BLaER1 (cell line): ENCODE measurements around the gene ALAS1.
"Not testable (repeated sequence)": the region's sequence is repeated elsewhere in the genome, so short reads cannot be mapped to it uniquely, and the experiment has no call there.

Experiments used
- H3K27ac ChIP-seq: shearing (Covaris generic); formaldehyde crosslinking; 2 replicates; pipeline ENCODE4 v1.8.1; 2022
- H3K27me3 ChIP-seq: shearing (Covaris generic); formaldehyde crosslinking; 2 replicates; pipeline ENCODE4 v1.8.1; 2022
- H3K36me3 ChIP-seq: shearing (Covaris generic); formaldehyde crosslinking; 2 replicates; pipeline ENCODE4 v1.8.1; 2022
- H3K4me1 ChIP-seq: shearing (Covaris generic); formaldehyde crosslinking; 2 replicates; pipeline ENCODE4 v1.8.1; 2022
- H3K4me2 ChIP-seq: shearing (Covaris generic); formaldehyde crosslinking; 2 replicates; pipeline ENCODE4 v1.8.1; 2022
- H3K4me3 ChIP-seq: shearing (Covaris generic); formaldehyde crosslinking; 2 replicates; pipeline ENCODE4 v1.8.1; 2022
- H3K9ac ChIP-seq: shearing (Covaris generic); formaldehyde crosslinking; 2 replicates; pipeline ENCODE4 v1.8.1; 2022
- H3K9me3 ChIP-seq: shearing (Covaris generic); formaldehyde crosslinking; 2 replicates; pipeline ENCODE4 v1.8.1; 2022
- H4K20me1 ChIP-seq: shearing (Covaris generic); formaldehyde crosslinking; 2 replicates; pipeline ENCODE4 v1.8.1; 2022
- Cebpa-rat ChIP-seq: shearing (Covaris generic); IDR thresholded peaks from 2 replicates; pipeline ENCODE4 v1.8.1; 2022

Gene ALAS1

GRCh38 chr3:52159503-52159902, 38.5 kb upstream of the ALAS1 start:
- no peaks in the 10 kb centered on the region for H3K27me3 ChIP-seq
- H3K9me3 ChIP-seq: peaks cover 25% of the 10 kb centered on the region
- no peaks in the 10 kb centered on the region for H3K36me3 ChIP-seq
- H4K20me1 ChIP-seq: no peaks in the 10 kb centered on the region
- H3K4me2 ChIP-seq: no peak overlapping the region
- no peak overlapping the region for H3K9ac ChIP-seq
- no peak overlapping the region for H3K27ac ChIP-seq
- H3K4me3 ChIP-seq: no peak overlapping the region
- TF ChIP-seq Cebpa-rat: no peak
- H3K4me1 ChIP-seq: peaks cover 8% of the 10 kb centered on the region; the same call in 1 of the 2 replicates

- Histone ChIP-seq H4K20me1 (no peaks in the 10 kb centered on the region), H3K4me2 (no peak overlapping the region), H3K9ac (no peak overlapping the region), H3K36me3 (no peaks in the 10 kb centered on the region), H3K4me3 (no peak overlapping the region), H3K4me1 (no peaks in the 10 kb centered on the region), H3K27ac (no peak overlapping the region), H3K27me3 (no peaks in the 10 kb centered on the region), H3K9me3 (peaks cover 33% of the 10 kb centered on the region)
- no peak for TF ChIP-seq Cebpa-rat
Measured at GRCh38 chr3:52162250-52162872, 35.6 kb upstream of the ALAS1 start.

GRCh38 chr3:52167240-52167639, 30.7 kb upstream of the ALAS1 start:
- no peak overlapping the region for H3K4me2 ChIP-seq
- no peak overlapping the region for H3K9ac ChIP-seq
- no peak for TF ChIP-seq Cebpa-rat
- H3K4me3 ChIP-seq: no peak overlapping the region
- H3K27ac ChIP-seq: no peak overlapping the region
- no peaks in the 10 kb centered on the region for H3K27me3 ChIP-seq
- H3K4me1 ChIP-seq: no peaks in the 10 kb centered on the region
- peaks cover 31% of the 10 kb centered on the region for H3K9me3 ChIP-seq
- no peaks in the 10 kb centered on the region for H3K36me3 ChIP-seq
- H4K20me1 ChIP-seq: no peaks in the 10 kb centered on the region

GRCh38 chr3:52170217-52170616, 27.7 kb upstream of the ALAS1 start:
- H3K36me3 ChIP-seq, H3K4me2 ChIP-seq, H3K27ac ChIP-seq, H3K9me3 ChIP-seq, H3K4me3 ChIP-seq, H3K9ac ChIP-seq, H4K20me1 ChIP-seq, H3K27me3 ChIP-seq, H3K4me1 ChIP-seq: not testable (repeated sequence)

- Histone ChIP-seq H3K27me3 (no peaks in the 10 kb centered on the region), H3K9me3 (no peaks in the 10 kb centered on the region), H3K9ac (no peak overlapping the region), H3K4me1 (peaks cover 11% of the 10 kb centered on the region), H3K27ac (no peak overlapping the region), H4K20me1 (no peaks in the 10 kb centered on the region), H3K4me2 (no peak overlapping the region), H3K36me3 (no peaks in the 10 kb centered on the region), H3K4me3 (no peak overlapping the region)
- TF ChIP-seq Cebpa-rat: no peak
Measured at GRCh38 chr3:52171514-52172261, 26.3 kb upstream of the ALAS1 start.

GRCh38 chr3:52172262-52172757, 25.6 kb upstream of the ALAS1 start:
- H3K4me2 ChIP-seq: no peak overlapping the region
- no peaks in the 10 kb centered on the region for H3K27me3 ChIP-seq
- H3K36me3 ChIP-seq: no peaks in the 10 kb centered on the region
- no peak overlapping the region for H3K4me3 ChIP-seq
- no peaks in the 10 kb centered on the region for H3K9me3 ChIP-seq
- H3K4me1 ChIP-seq: peaks cover 17% of the 10 kb centered on the region
- H3K9ac ChIP-seq: no peak overlapping the region
- H4K20me1 ChIP-seq: no peaks in the 10 kb centered on the region
- TF ChIP-seq Cebpa-rat: no peak
- no peak overlapping the region for H3K27ac ChIP-seq

- Histone ChIP-seq H3K4me2 (no peak overlapping the region), H3K27ac (no peak overlapping the region), H3K9me3 (no peaks in the 10 kb centered on the region), H3K4me3 (no peak overlapping the region), H3K9ac (no peak overlapping the region), H3K27me3 (no peaks in the 10 kb centered on the region), H3K4me1 (peaks cover 21% of the 10 kb centered on the region), H3K36me3 (no peaks in the 10 kb centered on the region), H4K20me1 (no peaks in the 10 kb centered on the region)
- TF ChIP-seq Cebpa-rat: no peak
Measured at GRCh38 chr3:52173101-52173500, 24.9 kb upstream of the ALAS1 start.

- H3K27me3 ChIP-seq: no peaks in the 10 kb centered on the region
- H3K27ac ChIP-seq: no peak overlapping the region
- no peak overlapping the region for H3K4me3 ChIP-seq
- H3K36me3 ChIP-seq: no peaks in the 10 kb centered on the region
- peaks cover 21% of the 10 kb centered on the region for H3K4me1 ChIP-seq
- no peak overlapping the region for H3K4me2 ChIP-seq
- H3K9me3 ChIP-seq: no peaks in the 10 kb centered on the region
- H3K9ac ChIP-seq: no peak overlapping the region
- H4K20me1 ChIP-seq: no peaks in the 10 kb centered on the region
- TF ChIP-seq Cebpa-rat: no peak
Measured at GRCh38 chr3:52174896-52175295, 23.1 kb upstream of the ALAS1 start.

- TF ChIP-seq Cebpa-rat: no peak
- no peaks in the 10 kb centered on the region for H4K20me1 ChIP-seq
- peak overlapping the region; percentile 24; the same call in 1 of the 2 replicates for H3K9ac ChIP-seq
- H3K27me3 ChIP-seq: no peaks in the 10 kb centered on the region
- no peak overlapping the region for H3K27ac ChIP-seq
- H3K9me3 ChIP-seq: no peaks in the 10 kb centered on the region
- H3K36me3 ChIP-seq: no peaks in the 10 kb centered on the region
- H3K4me2 ChIP-seq: no peak overlapping the region
- peaks cover 21% of the 10 kb centered on the region for H3K4me1 ChIP-seq
- H3K4me3 ChIP-seq: no peak overlapping the region
Measured at GRCh38 chr3:52175416-52176179, 22.4 kb upstream of the ALAS1 start.
